Skeletal muscle satellite cell (primary cell): ENCODE results near the gene PPP2R3A.

Source experiments
- H3K27me3 ChIP-seq: 2 replicates; pipeline ENCODE4 v1.7.0; 2013; ENCODE audit warnings: low read length; ENCODE audit not compliant: control insufficient read depth, insufficient read depth
- H3K36me3 ChIP-seq: 2 replicates; pipeline ENCODE4 v1.7.0; 2013; ENCODE audit warnings: mild to moderate bottlenecking, control low read depth, low read length; ENCODE audit not compliant: insufficient read depth
- H3K4me1 ChIP-seq: 2 replicates; pipeline ENCODE4 v1.7.0; 2013; ENCODE audit warnings: low read length; ENCODE audit not compliant: control insufficient read depth, insufficient read depth
- H3K4me2 ChIP-seq: 2 replicates; pipeline ENCODE4 v1.7.0; 2013; ENCODE audit warnings: mild to moderate bottlenecking, low read length
- H3K4me3 ChIP-seq: 2 replicates; pipeline ENCODE4 v1.7.0; 2013; ENCODE audit warnings: low read length
- H3K9ac ChIP-seq: 2 replicates; pipeline ENCODE4 v1.7.0; 2013; ENCODE audit warnings: mild to moderate bottlenecking, low read depth, low read length, moderate library complexity
- H3K9me3 ChIP-seq: replicated peaks from 2 replicates; pipeline ENCODE4 v1.7.0; 2013; ENCODE audit warnings: mild to moderate bottlenecking, control low read depth, low read length

PPP2R3A gene

GRCh38 chr3:136036306-136036705 lies 70.8 kb downstream of the PPP2R3A start:
- H3K9me3 ChIP-seq = no peaks in the 10 kb centered on the region
- no peaks in the 10 kb centered on the region for H3K4me1 ChIP-seq
- H3K4me2 ChIP-seq = no peak overlapping the region
- H3K36me3 ChIP-seq = peaks cover 5% of the 10 kb centered on the region
- no peak overlapping the region for H3K9ac ChIP-seq
- no peak overlapping the region for H3K4me3 ChIP-seq
- no peaks in the 10 kb centered on the region for H3K27me3 ChIP-seq

- H3K4me2 ChIP-seq = no peak overlapping the region
- no peaks in the 10 kb centered on the region for H3K27me3 ChIP-seq
- no peak overlapping the region for H3K9ac ChIP-seq
- H3K4me3 ChIP-seq = no peak overlapping the region
- H3K9me3 ChIP-seq = no peaks in the 10 kb centered on the region
- H3K4me1 ChIP-seq = no peaks in the 10 kb centered on the region
- H3K36me3 ChIP-seq = peaks cover 5% of the 10 kb centered on the region
Measured at GRCh38 chr3:136038668-136039067, 73.1 kb downstream of the PPP2R3A start.

GRCh38 chr3:136042608-136043221 lies 77.2 kb downstream of the PPP2R3A start:
- Histone ChIP-seq H3K36me3 (peaks cover 25% of the 10 kb centered on the region), H3K9me3 (no peaks in the 10 kb centered on the region), H3K4me3 (no peak overlapping the region), H3K4me1 (no peaks in the 10 kb centered on the region), H3K27me3 (no peaks in the 10 kb centered on the region), H3K4me2 (no peak overlapping the region), H3K9ac (no peak overlapping the region)

- Histone ChIP-seq H3K4me1 (no peaks in the 10 kb centered on the region), H3K36me3 (peaks cover 33% of the 10 kb centered on the region), H3K4me3 (no peak overlapping the region), H3K27me3 (no peaks in the 10 kb centered on the region), H3K9me3 (no peaks in the 10 kb centered on the region), H3K4me2 (no peak overlapping the region), H3K9ac (no peak overlapping the region)
Measured at GRCh38 chr3:136044980-136045745, 79.6 kb downstream of the PPP2R3A start.

GRCh38 chr3:136048068-136048467 lies 82.5 kb downstream of the PPP2R3A start:
- H3K4me2 ChIP-seq = no peak overlapping the region
- no peaks in the 10 kb centered on the region for H3K9me3 ChIP-seq
- H3K27me3 ChIP-seq = no peaks in the 10 kb centered on the region
- no peak overlapping the region for H3K9ac ChIP-seq
- no peak overlapping the region for H3K4me3 ChIP-seq
- H3K4me1 ChIP-seq = no peaks in the 10 kb centered on the region
- peaks cover 42% of the 10 kb centered on the region for H3K36me3 ChIP-seq

GRCh38 chr3:136050250-136050649 lies 84.7 kb downstream of the PPP2R3A start:
- no peak overlapping the region for H3K4me3 ChIP-seq
- H3K4me2 ChIP-seq = no peak overlapping the region
- H3K9me3 ChIP-seq = no peaks in the 10 kb centered on the region
- H3K36me3 ChIP-seq = peaks cover 44% of the 10 kb centered on the region
- no peaks in the 10 kb centered on the region for H3K4me1 ChIP-seq
- H3K27me3 ChIP-seq = no peaks in the 10 kb centered on the region
- no peak overlapping the region for H3K9ac ChIP-seq

- no peaks in the 10 kb centered on the region for H3K4me1 ChIP-seq
- H3K9ac ChIP-seq = no peak overlapping the region
- peaks cover 30% of the 10 kb centered on the region for H3K36me3 ChIP-seq
Measured at GRCh38 chr3:136055491-136055890, 90.0 kb downstream of the PPP2R3A start.

GRCh38 chr3:136067211-136067610 lies 101.7 kb downstream of the PPP2R3A start:
- Histone ChIP-seq H3K36me3 (peaks cover 3% of the 10 kb centered on the region), H3K9me3 (no peaks in the 10 kb centered on the region), H3K4me2 (no peak overlapping the region), H3K4me1 (peaks cover 34% of the 10 kb centered on the region), H3K4me3 (no peak overlapping the region), H3K9ac (no peak overlapping the region), H3K27me3 (no peaks in the 10 kb centered on the region)

More at GRCh38 chr3:136055491-136055890, 90.0 kb downstream of the PPP2R3A start:
- Histone ChIP-seq H3K9me3 (no peaks in the 10 kb centered on the region), H3K27me3 (no peaks in the 10 kb centered on the region), H3K4me3 (no peak overlapping the region), H3K4me2 (no peak overlapping the region)

- no peak overlapping the region for H3K4me2 ChIP-seq
- H3K4me1 ChIP-seq = peaks cover 34% of the 10 kb centered on the region
- H3K9ac ChIP-seq = no peak overlapping the region
- H3K4me3 ChIP-seq = no peak overlapping the region
- no peaks in the 10 kb centered on the region for H3K9me3 ChIP-seq
- no peaks in the 10 kb centered on the region for H3K27me3 ChIP-seq
- H3K36me3 ChIP-seq = peaks cover 3% of the 10 kb centered on the region
Measured at GRCh38 chr3:136068708-136069107, 103.2 kb downstream of the PPP2R3A start.

- Histone ChIP-seq H3K9ac (peak overlapping the region; percentile 63), H3K4me2 (peak overlapping the region; percentile 53), H3K4me1 (peaks cover 34% of the 10 kb centered on the region), H3K27me3 (no peaks in the 10 kb centered on the region), H3K36me3 (peaks cover 3% of the 10 kb centered on the region), H3K4me3 (peak overlapping the region; percentile 19), H3K9me3 (no peaks in the 10 kb centered on the region)
Measured at GRCh38 chr3:136069933-136070332, 104.4 kb downstream of the PPP2R3A start.

- no peaks in the 10 kb centered on the region for H3K27me3 ChIP-seq
- peak overlapping the region; percentile 19 for H3K4me3 ChIP-seq
- peaks cover 3% of the 10 kb centered on the region for H3K36me3 ChIP-seq
- H3K4me2 ChIP-seq = peak overlapping the region; percentile 53
- peak overlapping the region; percentile 63 for H3K9ac ChIP-seq
- H3K9me3 ChIP-seq = no peaks in the 10 kb centered on the region
- H3K4me1 ChIP-seq = peaks cover 34% of the 10 kb centered on the region
Measured at GRCh38 chr3:136070334-136070733, 104.8 kb downstream of the PPP2R3A start.
